Testis (tissue), 3 donors: Measurements from ENCODE around the gene MSN. TPM values are rescaled to one million over a fixed set of nuclear protein-coding genes. Genes with fewer than 3 reads are reported as not detected.

Source experiments
- DNase-seq: peaks from one replicate; pipeline ENCODE4 v3.0.0-alpha.2; 2019
- H3K27ac ChIP-seq, 2 donors: fragments of 200-600 bp; sonication (generic); one replicate each; pipeline ENCODE4 v1.5.1; 2019
- H3K27me3 ChIP-seq: fragments of 200-600 bp; sonication (generic); one replicate; pipeline ENCODE4 v1.5.1; 2019
- H3K36me3 ChIP-seq: fragments of 200-600 bp; sonication (generic); one replicate; pipeline ENCODE4 v1.5.1; 2017; ENCODE audit warnings: low read depth; ENCODE audit errors: missing control alignments
- H3K4me1 ChIP-seq: fragments of 200-600 bp; sonication (generic); one replicate; pipeline ENCODE4 v1.5.1; 2019
- H3K4me3 ChIP-seq, 2 donors: fragments of 200-600 bp; sonication (generic); one replicate each; pipeline ENCODE4 v1.5.1; 2017 to 2019
- H3K9me3 ChIP-seq: fragments of 200-600 bp; sonication (generic); one replicate; pipeline ENCODE4 v1.5.1; 2017
- CTCF ChIP-seq, 3 experiments: fragments of 450-650 bp in 2 of 3; fragments of 200-600 bp in 1 of 3; sonication (generic) in 1 of 3; IDR thresholded peaks; one replicate each; pipeline ENCODE4 v1.5.1; 2016 to 2019; ENCODE audit warnings: antibody characterized with exemption in 3 of 3, mild to moderate bottlenecking in 2 of 3, moderate library complexity in 1 of 3
- POLR2A ChIP-seq: fragments of 450-650 bp; IDR thresholded peaks from one replicate; pipeline ENCODE4 v1.6.1; 2017; ENCODE audit warnings: antibody characterized with exemption, mild to moderate bottlenecking, moderate library complexity
- WGBS, 2 donors: methylation state at CpG; one replicate each; pipeline ENCODE4 v1.1.5; 2018; 5-methylcytosine and 5-hydroxymethylcytosine counted together
- intact Hi-C: fragments of 100-400 bp; cut with DNase I; formaldehyde crosslinking; loops from one replicate; pipeline ENCODE4 v1.15.1; 2023; ENCODE audit warnings: low total_unique reads
- polyA plus RNA-seq: library from polyadenylated mRNA; stranded (reverse); fragments of 350-450 nt; fragmentation: Illumina TruSeq; extraction: RNeasy Lipid Tissue Mini Kit (QIAGEN cat#74804); gene quantifications from one replicate; pipeline ENCODE4 v1.2.3, GENCODE V29; 2014; ENCODE audit warnings: low read depth, low replicate concordance; ENCODE audit not compliant: insufficient read depth
- total RNA-seq, 2 donors: library from RNA; depleted of rRNA; stranded (reverse); fragments of >200 nt; gene quantifications; one replicate each; pipeline ENCODE4 v1.2.3, GENCODE V29; 2016

MSN gene
- total and polyA plus RNA-seq, 3 donors from 2014 or later: 30.1 to 82.7 (median 53.1) TPM

- H3K27ac ChIP-seq: no peak overlapping the region
- no peak for DNase-seq
- H3K27me3 ChIP-seq: no peaks in the 10 kb centered on the region
- TF ChIP-seq CTCF (IDR thresholded peaks at IDR 0.05): no peak
- no peak for TF ChIP-seq POLR2A
- H3K36me3 ChIP-seq: no peaks in the 10 kb centered on the region
- 49 to 81% methylated on average over 2 of the region's 2 CpGs for WGBS, 2 donors
- intact Hi-C loops: no loop called here
- no peaks in the 10 kb centered on the region for H3K4me1 ChIP-seq
- no peak overlapping the region for H3K4me3 ChIP-seq
- no peaks in the 10 kb centered on the region for H3K9me3 ChIP-seq
Observed at GRCh38 chrX:65741823-65742222, 74.4 kb downstream of the MSN start.

- Histone ChIP-seq H3K36me3 (no peaks in the 10 kb centered on the region), H3K4me1 (no peaks in the 10 kb centered on the region), H3K4me3 (no peak overlapping the region), H3K27me3 (no peaks in the 10 kb centered on the region), H3K27ac (no peak overlapping the region), H3K9me3 (no peaks in the 10 kb centered on the region)
- TF ChIP-seq CTCF (IDR thresholded peaks at IDR 0.05) (no peak), POLR2A (no peak)
- no peak for DNase-seq
- 85 to 93% methylated on average over 1 of the region's 1 CpG for WGBS, 2 donors
- intact Hi-C loops: no loop called here
Observed at GRCh38 chrX:65744965-65745364, 77.5 kb downstream of the MSN start.

GRCh38 chrX:65745427-65745826, 78.0 kb downstream of the MSN start:
- 75 to 78% methylated on average over 6 of the region's 6 CpGs for WGBS, 2 donors
- no peaks in the 10 kb centered on the region for H3K36me3 ChIP-seq
- no peaks in the 10 kb centered on the region for H3K9me3 ChIP-seq
- intact Hi-C loops: no loop called here
- H3K4me3 ChIP-seq: no peak overlapping the region
- no peak overlapping the region for H3K27ac ChIP-seq
- no peak for TF ChIP-seq POLR2A
- no peak for TF ChIP-seq CTCF (IDR thresholded peaks at IDR 0.05)
- H3K4me1 ChIP-seq: no peaks in the 10 kb centered on the region
- no peaks in the 10 kb centered on the region for H3K27me3 ChIP-seq
- no peak for DNase-seq

- H3K4me3 ChIP-seq: no peak overlapping the region
- no peak overlapping the region for H3K27ac ChIP-seq
- TF ChIP-seq CTCF (IDR thresholded peaks at IDR 0.05): no peak
- TF ChIP-seq POLR2A: no peak
- no peaks in the 10 kb centered on the region for H3K4me1 ChIP-seq
- H3K36me3 ChIP-seq: no peaks in the 10 kb centered on the region
- no peaks in the 10 kb centered on the region for H3K9me3 ChIP-seq
- WGBS, 2 donors: 50 to 52% methylated on average over 5 of the region's 5 CpGs
- no peaks in the 10 kb centered on the region for H3K27me3 ChIP-seq
- DNase-seq: no peak
- intact Hi-C loops: no loop called here
Observed at GRCh38 chrX:65745992-65746391, 78.5 kb downstream of the MSN start.

GRCh38 chrX:65750674-65751469, 83.4 kb downstream of the MSN start:
- 68 to 80% methylated on average over 6 of the region's 6 CpGs for WGBS, 2 donors
- no peaks in the 10 kb centered on the region for H3K27me3 ChIP-seq
- no peaks in the 10 kb centered on the region for H3K4me1 ChIP-seq
- TF ChIP-seq POLR2A (no peak), CTCF (IDR thresholded peaks at IDR 0.05) (no peak)
- intact Hi-C loops: no loop called here
- no peaks in the 10 kb centered on the region for H3K36me3 ChIP-seq
- H3K9me3 ChIP-seq: no peaks in the 10 kb centered on the region
- H3K4me3 ChIP-seq: no peak overlapping the region
- H3K27ac ChIP-seq: no peak overlapping the region
- DNase-seq: no peak
